ENCODE measurements around the gene RNF149.
"Not testable (repeated sequence)": the region's sequence is repeated elsewhere in the genome, so short reads cannot be mapped to it uniquely, and the experiment has no call there.

The RNF149 gene

GRCh38 chr2:101239760-101240118 is 68.8 kb downstream of the RNF149 start:
- not testable (repeated sequence) for H3K18ac ChIP-seq (ENCODE audit: low read length); H3K36me3 ChIP-seq (ENCODE audit: control insufficient read depth in 1 of 2, insufficient read depth in 2 of 2, low read length in 2 of 2); DNase-seq; H3K23ac ChIP-seq (ENCODE audit: low read length); H3K14ac ChIP-seq (ENCODE audit: low read length); H3K4me1 ChIP-seq (ENCODE audit: control insufficient read depth in 1 of 2, insufficient read depth in 2 of 2, low read length in 2 of 2); H4K8ac ChIP-seq (ENCODE audit: low read depth, low read length); H3K27ac ChIP-seq (ENCODE audit: low read depth, low read length); H3K79me2 ChIP-seq (ENCODE audit: control insufficient read depth, insufficient read depth, low read length, poor library complexity); H2BK120ac ChIP-seq (ENCODE audit: insufficient read depth, low read length, poor library complexity); H3K4ac ChIP-seq (ENCODE audit: low read depth, low read length); H2AK5ac ChIP-seq (ENCODE audit: low read length); H2BK5ac ChIP-seq (ENCODE audit: low read depth, low read length, poor library complexity); H2BK12ac ChIP-seq (ENCODE audit: low read length); H3K9me3 ChIP-seq (ENCODE audit: insufficient read depth, low read depth, low read length); H4K12ac ChIP-seq (ENCODE audit: low read depth, low read length); H3K9ac ChIP-seq (ENCODE audit: low read length); H3K4me2 ChIP-seq (ENCODE audit: low read length); H3K79me1 ChIP-seq (ENCODE audit: low read length); H3K27me3 ChIP-seq (ENCODE audit: insufficient read depth, low read length); H4K91ac ChIP-seq (ENCODE audit: low read depth, low read length); H2AFZ ChIP-seq (ENCODE audit: insufficient read depth, low read length, poor library complexity); H3K4me3 ChIP-seq (ENCODE audit: low read depth, low read length)
- WGBS (ENCODE audit: extremely low coverage, insufficient coverage, insufficient read length), result no CpG with 5 or more reads among the region's 2 CpGs

GRCh38 chr2:101238930-101239759 is 69.4 kb downstream of the RNF149 start:
- Histone ChIP-seq H3K4me3 (ENCODE audit: low read depth, low read length) (no peak overlapping the region), H2BK5ac (ENCODE audit: low read depth, low read length, poor library complexity) (no peak overlapping the region), H4K12ac (ENCODE audit: low read depth, low read length) (no peak overlapping the region), H3K9ac (ENCODE audit: low read length) (no peak overlapping the region), H3K23ac (ENCODE audit: low read length) (no peak overlapping the region), H2BK12ac (ENCODE audit: low read length) (no peak overlapping the region), H3K36me3 (ENCODE audit: control insufficient read depth in 1 of 2, insufficient read depth in 2 of 2, low read length in 2 of 2) (no peaks in the 10 kb centered on the region), H3K18ac (ENCODE audit: low read length) (no peak overlapping the region), H2AFZ (ENCODE audit: insufficient read depth, low read length, poor library complexity) (no peak overlapping the region), H2AK5ac (ENCODE audit: low read length) (no peak overlapping the region), H2BK120ac (ENCODE audit: insufficient read depth, low read length, poor library complexity) (no peak overlapping the region), H3K27me3 (ENCODE audit: insufficient read depth, low read length) (no peaks in the 10 kb centered on the region), H3K79me1 (ENCODE audit: low read length) (no peaks in the 10 kb centered on the region), H3K79me2 (ENCODE audit: control insufficient read depth, insufficient read depth, low read length, poor library complexity) (no peaks in the 10 kb centered on the region), H3K27ac (ENCODE audit: low read depth, low read length) (no peak overlapping the region), H3K4ac (ENCODE audit: low read depth, low read length) (no peak overlapping the region), H3K14ac (ENCODE audit: low read length) (no peak overlapping the region), H3K9me3 (ENCODE audit: insufficient read depth, low read depth, low read length) (no peaks in the 10 kb centered on the region), H3K4me1 (ENCODE audit: control insufficient read depth in 1 of 2, insufficient read depth in 2 of 2, low read length in 2 of 2) (peaks cover 0 to 2% of the 10 kb centered on the region in 2 experiments), H3K4me2 (ENCODE audit: low read length) (no peak overlapping the region), H4K8ac (ENCODE audit: low read depth, low read length) (no peak overlapping the region), H4K91ac (ENCODE audit: low read depth, low read length) (no peak overlapping the region)
- no CpG with 5 or more reads among the region's 12 CpGs for WGBS (ENCODE audit: extremely low coverage, insufficient coverage, insufficient read length)
- no peak for DNase-seq

DNA sequence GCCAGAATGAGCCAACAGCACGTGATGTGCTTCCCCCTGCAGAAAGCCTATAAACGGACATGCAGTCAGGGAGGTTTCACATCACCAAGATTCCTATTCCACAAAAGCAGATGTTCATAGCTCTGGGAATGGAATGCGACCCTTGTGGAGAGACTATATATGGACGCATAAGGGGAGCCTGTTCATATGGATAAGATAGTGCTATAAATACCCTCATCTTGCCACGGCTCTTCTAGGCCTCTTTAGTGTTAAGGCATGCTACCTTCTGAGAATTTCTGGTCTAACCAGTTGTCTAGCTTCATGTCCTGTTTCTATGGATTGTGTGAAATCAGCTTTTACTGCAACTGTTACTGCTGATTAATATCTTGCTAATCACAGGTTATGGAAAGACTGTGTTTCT is 70.6 kb downstream of the RNF149 start:
- not testable (repeated sequence) for H3K4ac ChIP-seq (ENCODE audit: low read depth, low read length); H2BK120ac ChIP-seq (ENCODE audit: insufficient read depth, low read length, poor library complexity); H3K14ac ChIP-seq (ENCODE audit: low read length); H3K4me1 ChIP-seq (ENCODE audit: control insufficient read depth in 1 of 2, insufficient read depth in 2 of 2, low read length in 2 of 2); H3K9ac ChIP-seq (ENCODE audit: low read length); H3K27me3 ChIP-seq (ENCODE audit: insufficient read depth, low read length); H2AK5ac ChIP-seq (ENCODE audit: low read length); H3K4me2 ChIP-seq (ENCODE audit: low read length); H3K36me3 ChIP-seq (ENCODE audit: control insufficient read depth in 1 of 2, insufficient read depth in 2 of 2, low read length in 2 of 2); H4K12ac ChIP-seq (ENCODE audit: low read depth, low read length); H4K8ac ChIP-seq (ENCODE audit: low read depth, low read length); H3K79me2 ChIP-seq (ENCODE audit: control insufficient read depth, insufficient read depth, low read length, poor library complexity); H2AFZ ChIP-seq (ENCODE audit: insufficient read depth, low read length, poor library complexity); H3K79me1 ChIP-seq (ENCODE audit: low read length); H3K27ac ChIP-seq (ENCODE audit: low read depth, low read length); H2BK5ac ChIP-seq (ENCODE audit: low read depth, low read length, poor library complexity); H3K23ac ChIP-seq (ENCODE audit: low read length); H3K18ac ChIP-seq (ENCODE audit: low read length); H2BK12ac ChIP-seq (ENCODE audit: low read length); H4K91ac ChIP-seq (ENCODE audit: low read depth, low read length); H3K4me3 ChIP-seq (ENCODE audit: low read depth, low read length); H3K9me3 ChIP-seq (ENCODE audit: insufficient read depth, low read depth, low read length)
- DNase-seq, result peak; percentile 58 to 86
- no CpG with 5 or more reads among the region's 5 CpGs for WGBS (ENCODE audit: extremely low coverage, insufficient coverage, insufficient read length)

GRCh38 chr2:101235956-101236355 is 72.5 kb downstream of the RNF149 start:
- H3K36me3 ChIP-seq (ENCODE audit: control insufficient read depth in 1 of 2, insufficient read depth in 2 of 2, low read length in 2 of 2); H3K4me2 ChIP-seq (ENCODE audit: low read length); H2BK12ac ChIP-seq (ENCODE audit: low read length); H2BK5ac ChIP-seq (ENCODE audit: low read depth, low read length, poor library complexity); H4K12ac ChIP-seq (ENCODE audit: low read depth, low read length); H3K14ac ChIP-seq (ENCODE audit: low read length); H3K27ac ChIP-seq (ENCODE audit: low read depth, low read length); DNase-seq; H3K23ac ChIP-seq (ENCODE audit: low read length); H4K8ac ChIP-seq (ENCODE audit: low read depth, low read length); H3K9me3 ChIP-seq (ENCODE audit: insufficient read depth, low read depth, low read length); H3K79me2 ChIP-seq (ENCODE audit: control insufficient read depth, insufficient read depth, low read length, poor library complexity); H3K4me3 ChIP-seq (ENCODE audit: low read depth, low read length); H4K91ac ChIP-seq (ENCODE audit: low read depth, low read length); H3K9ac ChIP-seq (ENCODE audit: low read length); H3K4ac ChIP-seq (ENCODE audit: low read depth, low read length); H3K79me1 ChIP-seq (ENCODE audit: low read length); H2AFZ ChIP-seq (ENCODE audit: insufficient read depth, low read length, poor library complexity); H3K4me1 ChIP-seq (ENCODE audit: control insufficient read depth in 1 of 2, insufficient read depth in 2 of 2, low read length in 2 of 2); H2BK120ac ChIP-seq (ENCODE audit: insufficient read depth, low read length, poor library complexity); H2AK5ac ChIP-seq (ENCODE audit: low read length); H3K18ac ChIP-seq (ENCODE audit: low read length); H3K27me3 ChIP-seq (ENCODE audit: insufficient read depth, low read length): not testable (repeated sequence)
- WGBS (ENCODE audit: extremely low coverage, insufficient coverage, insufficient read length), result no CpG with 5 or more reads among the region's 1 CpG

All from trophoblast cell (in vitro differentiated cells and primary cell).